Mammary epithelial cell (primary cell): Measurements from ENCODE around the gene KCNG4.

ENCODE experiments used
- CTCF ChIP-seq, 2 donors: IDR thresholded peaks in 1 of 2; conservative IDR thresholded peaks in 1 of 2; 2 replicates each; pipeline ENCODE4 v1.5.1; 2011 to 2012; ENCODE audit warnings: inconsistent platforms in 2 of 2, low read length in 2 of 2, mild to moderate bottlenecking in 2 of 2, control low read depth in 1 of 2, low read depth in 1 of 2; ENCODE audit not compliant: insufficient read depth in 1 of 2; ENCODE audit errors: extremely low read depth in 1 of 2
- EZH2 ChIP-seq: IDR thresholded peaks from 2 replicates; pipeline ENCODE4 v1.6.1; 2012; ENCODE audit warnings: low read length, inconsistent platforms, borderline replicate concordance

- no peak for TF ChIP-seq CTCF (conservative IDR thresholded peaks at IDR 0.05 in 1 of 2, IDR thresholded peaks at IDR 0.05 in 1 of 2; ENCODE audit: extremely low read depth in 1 of 2, insufficient read depth in 1 of 2, low read depth in 1 of 2, low read length in 2 of 2)
- no peak for TF ChIP-seq EZH2
Observed at GRCh38 chr16:84228256-84228838, 11.5 kb downstream of the KCNG4 start.
